Right lobe of liver (tissue), 4 donors: ENCODE data around the gene PLXNC1.

Experiments used
- CTCF ChIP-seq, 4 donors: fragments of 200-600 bp in 3 of 4; fragments of 450-650 bp in 1 of 4; IDR thresholded peaks; one replicate each; pipeline versions ENCODE4 v1.5.1 to v1.8.0; 2016 to 2022; ENCODE audit warnings: antibody characterized with exemption in 4 of 4, mild to moderate bottlenecking in 2 of 4
- POLR2A ChIP-seq: fragments of 450-650 bp; IDR thresholded peaks from one replicate; pipeline ENCODE4 v1.6.1; 2017; ENCODE audit warnings: antibody characterized with exemption, mild to moderate bottlenecking
- donor health status: DM: no; HTN: no; CAD: no.
- donor health status: DM: no; HTN: no; CAD: no.
- donor health status: DM: no; HTN: yes; CAD: no.

GRCh38 chr12:94191811-94192210, 43.4 kb downstream of the PLXNC1 start:
- TF ChIP-seq CTCF (IDR thresholded peaks at IDR 0.05), result no peak
- no peak for TF ChIP-seq POLR2A
